HS-5 (cell line): Measurements from ENCODE around the gene ANKRD61.
"Not testable (repeated sequence)": the region's sequence is repeated elsewhere in the genome, so short reads cannot be mapped to it uniquely, and the experiment has no call there.

Source experiments
- DNase-seq: peaks from one replicate; pipeline ENCODE4 v3.0.0-alpha.2; 2012; ENCODE audit warnings: low read depth

ANKRD61 gene

DNA sequence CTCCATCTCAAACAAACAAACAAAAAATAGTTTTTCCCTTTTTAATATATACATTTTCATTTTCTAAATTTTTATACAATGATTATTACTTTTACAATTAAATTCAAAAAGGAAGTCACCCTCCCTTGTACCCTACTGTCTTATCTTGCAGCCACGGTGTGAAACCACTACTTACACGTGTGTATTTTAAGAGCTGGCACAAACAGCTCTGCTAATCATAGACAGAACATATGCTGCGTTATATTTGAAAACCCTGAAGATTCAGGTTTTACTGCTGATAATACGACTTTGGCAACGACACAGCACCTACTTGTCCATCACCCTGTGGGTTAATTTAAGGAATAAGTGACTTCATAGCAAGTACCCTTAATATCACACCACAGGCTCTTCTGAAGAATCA is 991 bp downstream of the ANKRD61 start:
- no peak for DNase-seq

DNA sequence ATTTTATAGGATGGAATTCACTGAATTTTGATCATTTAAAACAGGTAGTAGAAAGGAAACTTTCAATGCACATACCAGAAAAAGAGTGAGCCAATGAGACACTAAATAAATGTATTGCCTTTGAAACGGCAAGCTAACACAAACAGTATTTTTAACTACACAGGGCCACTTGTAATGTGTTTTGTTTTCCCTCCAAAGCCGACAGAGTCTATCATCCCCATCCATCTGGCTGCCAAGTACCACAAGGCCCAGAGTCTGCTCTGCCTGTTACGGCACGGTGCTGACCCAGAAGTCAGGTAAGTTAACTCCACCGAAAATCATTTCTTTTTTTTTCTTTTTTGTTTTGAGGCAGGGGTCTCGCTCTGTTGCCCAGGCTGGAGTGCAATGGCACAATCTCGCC is 1.5 kb downstream of the ANKRD61 start:
- no peak for DNase-seq

DNA sequence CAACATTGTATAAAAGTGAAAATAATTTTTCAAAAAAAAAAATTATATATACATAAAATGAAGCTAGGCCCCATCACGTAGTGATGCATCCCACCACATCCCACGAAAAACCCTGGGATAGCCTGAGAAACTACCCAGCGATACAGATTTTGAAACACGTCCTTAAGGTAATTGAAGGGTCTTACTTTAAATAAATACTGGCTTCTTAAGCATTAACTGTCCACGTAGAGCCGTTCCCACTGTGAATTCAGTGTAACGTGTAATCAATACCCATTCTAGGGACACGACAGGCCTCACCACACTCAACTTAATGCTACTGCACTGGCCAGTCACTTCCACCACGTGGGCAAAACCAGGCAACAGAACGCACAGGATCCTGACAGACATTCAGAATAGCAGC is 4.0 kb downstream of the ANKRD61 start:
- no peak for DNase-seq

DNA sequence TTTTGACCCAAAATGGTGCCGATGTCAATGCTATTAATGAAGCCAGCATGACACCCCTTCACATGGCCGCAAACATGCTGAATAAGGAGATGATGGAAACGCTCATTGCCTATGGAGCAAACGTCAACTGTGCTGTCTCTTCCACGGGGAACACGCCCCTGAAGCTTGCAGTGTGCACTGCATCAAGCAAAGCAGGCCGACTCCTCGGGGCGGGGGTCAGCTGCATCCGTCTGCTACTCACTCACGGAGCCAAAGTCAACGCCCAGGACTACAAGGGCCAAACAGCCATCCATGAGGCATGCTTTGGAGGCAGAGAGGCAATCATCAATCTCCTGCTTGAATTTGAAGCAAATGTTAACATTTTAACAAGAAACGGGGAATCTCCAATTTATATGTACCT is 4.5 kb downstream of the ANKRD61 start:
- DNase-seq = no peak

DNA sequence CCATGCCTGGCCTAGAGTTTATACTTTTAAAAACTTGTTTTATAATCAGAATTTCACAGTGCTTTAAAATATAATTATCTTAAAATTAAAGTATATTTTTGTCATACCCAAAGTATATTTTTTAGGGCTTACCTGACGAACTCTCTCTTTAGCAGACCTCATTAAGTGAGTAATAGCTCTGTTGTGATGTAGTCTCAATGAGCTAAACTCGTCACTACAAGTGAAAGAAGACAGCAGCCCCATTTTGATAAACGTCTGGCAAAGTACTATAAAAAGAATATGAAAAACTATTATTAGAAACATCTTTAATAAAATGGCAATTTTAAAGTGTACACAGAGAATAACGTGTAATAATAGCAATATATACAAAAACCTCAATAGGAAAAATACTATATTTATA is 18.6 kb downstream of the ANKRD61 start:
- DNase-seq = no peak

DNA sequence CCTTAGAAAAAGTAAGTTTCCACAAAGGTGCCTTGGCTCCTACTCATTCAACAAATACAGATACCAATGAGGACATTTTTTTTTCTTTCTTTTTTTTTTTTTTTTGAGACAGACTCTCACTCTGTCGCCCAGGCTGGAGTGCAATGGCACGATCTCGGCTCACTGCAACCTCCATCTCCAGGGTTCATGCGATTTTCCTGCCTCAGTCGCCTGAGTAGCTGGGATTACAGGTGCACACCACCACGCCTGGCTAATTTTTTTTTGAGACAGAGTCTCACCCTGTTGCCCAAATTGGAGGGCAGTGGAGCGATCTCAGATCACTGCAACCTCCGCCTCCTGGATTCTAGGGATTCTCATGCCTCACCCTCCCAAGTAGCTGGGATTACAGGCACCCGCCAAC is 20.0 kb downstream of the ANKRD61 start:
- DNase-seq = not testable (repeated sequence)

DNA sequence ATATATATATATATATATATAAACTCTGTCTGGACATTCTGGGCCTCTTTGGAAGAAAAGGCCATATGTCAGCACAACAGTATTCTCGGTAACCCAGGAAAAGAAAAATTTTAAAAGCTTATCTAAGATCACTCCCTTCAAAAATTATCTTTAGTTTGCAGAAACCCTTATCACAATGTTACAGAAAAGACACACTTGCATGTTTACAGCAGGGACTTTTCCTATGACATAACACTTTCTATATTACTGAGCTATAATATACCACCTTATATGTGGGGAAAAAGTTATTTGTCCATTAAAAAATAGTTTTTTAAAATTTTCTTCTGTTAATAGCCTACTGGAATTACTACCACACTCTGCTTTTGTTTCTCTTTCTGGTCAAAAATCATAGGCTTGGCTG is 25.4 kb downstream of the ANKRD61 start:
- DNase-seq = no peak

DNA sequence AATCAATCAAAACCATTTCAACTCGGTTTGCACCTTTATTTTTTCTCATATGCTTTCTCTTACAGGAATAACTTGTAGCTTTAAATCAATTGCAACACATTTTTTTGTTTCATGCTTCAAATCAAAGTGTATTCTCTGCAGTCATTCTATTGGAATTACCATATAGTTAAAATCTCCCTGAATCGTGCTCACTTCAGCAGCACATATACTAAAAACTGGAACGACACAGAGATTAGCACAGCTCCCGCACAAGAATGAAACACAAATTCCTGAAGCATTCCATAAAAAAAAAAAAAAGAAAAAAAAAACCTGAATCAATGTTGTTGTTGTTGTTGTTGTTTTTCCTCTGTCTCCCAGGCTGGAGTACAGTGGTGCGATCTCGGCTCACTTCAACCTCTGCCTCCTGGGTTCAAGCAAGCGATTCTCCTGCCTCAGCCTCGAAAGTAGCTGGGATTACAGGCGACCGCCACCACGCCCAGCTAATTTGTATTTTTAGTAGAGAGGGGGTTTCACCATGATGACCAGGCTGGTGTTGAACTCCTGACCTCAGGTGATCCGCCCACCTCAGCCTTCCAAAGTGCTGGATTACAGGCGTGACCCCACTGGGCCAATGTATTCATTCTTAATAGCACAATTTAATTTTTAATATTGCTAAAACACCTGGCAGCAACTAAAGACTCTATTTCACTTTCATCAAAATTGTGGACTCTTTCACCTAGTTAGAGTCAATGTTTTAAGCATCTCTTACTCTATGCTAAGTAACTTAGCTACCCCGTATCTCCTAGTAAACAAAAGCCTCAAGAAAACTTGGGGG is 26.3 kb downstream of the ANKRD61 start:
- DNase-seq = no peak

DNA sequence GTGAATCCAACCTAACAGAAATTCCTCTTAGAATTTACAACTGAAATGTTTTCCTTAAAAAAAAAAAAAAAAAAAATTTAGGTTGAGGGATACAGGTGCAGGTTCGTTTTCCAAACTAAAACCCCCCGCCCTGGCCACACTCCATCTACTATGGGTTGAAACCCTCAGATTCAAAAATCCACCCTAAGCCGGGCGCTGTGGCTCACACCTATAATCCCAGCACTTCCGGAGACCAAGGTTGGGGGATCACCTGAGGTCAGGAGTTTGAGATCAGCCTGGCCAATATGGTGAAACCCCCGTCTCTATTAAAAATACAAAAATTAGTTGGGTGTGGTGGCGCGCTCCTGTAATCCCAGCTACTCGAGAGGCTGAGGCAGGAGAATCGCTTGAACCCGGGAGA is 28.8 kb downstream of the ANKRD61 start:
- DNase-seq = not testable (repeated sequence)

DNA sequence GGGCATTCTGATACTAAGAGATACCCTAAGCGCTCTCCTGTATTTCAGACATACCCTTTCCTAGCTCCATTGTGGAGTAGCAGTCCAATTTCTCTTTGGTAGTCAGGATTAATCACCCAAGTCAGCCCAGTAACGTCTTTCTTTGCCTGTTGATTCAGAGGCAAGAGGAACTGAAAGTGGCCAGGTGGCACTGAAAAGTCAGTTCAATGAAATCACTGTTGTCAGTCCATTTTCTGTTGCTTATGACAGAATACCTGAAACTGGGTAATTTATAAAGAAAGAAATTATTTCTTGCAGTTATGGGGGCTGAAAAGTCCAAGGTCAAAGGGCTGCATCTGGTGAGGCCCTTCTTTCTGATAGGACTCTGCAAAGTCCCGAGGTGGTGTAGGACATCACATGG is 40.2 kb downstream of the ANKRD61 start:
- DNase-seq = no peak

DNA sequence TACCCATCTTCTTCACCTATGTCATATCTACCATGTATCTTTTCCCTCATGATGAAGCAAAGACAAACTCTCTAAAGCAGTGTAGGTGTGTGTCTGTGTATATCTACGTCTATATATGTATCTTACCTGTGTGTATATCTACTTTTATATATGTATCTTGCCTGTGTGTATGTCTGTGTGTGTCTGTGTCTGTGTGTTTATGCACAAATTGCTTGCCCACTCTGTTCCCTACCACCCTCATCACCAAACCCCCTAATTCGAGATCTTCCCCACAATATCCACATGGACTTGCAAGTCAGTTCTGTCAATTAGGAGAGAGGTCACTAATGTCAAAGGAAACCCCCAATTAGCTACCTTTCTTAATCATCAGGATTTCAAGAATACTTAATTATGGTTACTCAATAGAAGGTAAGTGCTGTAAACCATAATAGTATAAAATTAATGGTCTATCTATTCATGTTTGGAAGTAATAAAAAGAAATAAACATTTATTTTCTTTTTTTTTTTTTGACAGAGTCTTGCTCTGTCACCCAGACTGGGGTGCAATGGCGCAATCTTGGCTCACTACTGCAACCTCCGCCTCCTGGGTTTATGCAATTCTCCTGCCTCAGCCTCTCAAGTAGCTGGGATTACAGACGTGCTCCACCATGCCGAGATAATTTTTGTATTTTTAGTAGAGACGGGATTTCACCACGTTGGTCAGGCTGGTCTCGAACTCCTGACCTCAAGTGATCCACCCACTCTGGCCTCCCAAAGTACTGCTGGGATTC is 43.6 kb downstream of the ANKRD61 start:
- no peak for DNase-seq

DNA sequence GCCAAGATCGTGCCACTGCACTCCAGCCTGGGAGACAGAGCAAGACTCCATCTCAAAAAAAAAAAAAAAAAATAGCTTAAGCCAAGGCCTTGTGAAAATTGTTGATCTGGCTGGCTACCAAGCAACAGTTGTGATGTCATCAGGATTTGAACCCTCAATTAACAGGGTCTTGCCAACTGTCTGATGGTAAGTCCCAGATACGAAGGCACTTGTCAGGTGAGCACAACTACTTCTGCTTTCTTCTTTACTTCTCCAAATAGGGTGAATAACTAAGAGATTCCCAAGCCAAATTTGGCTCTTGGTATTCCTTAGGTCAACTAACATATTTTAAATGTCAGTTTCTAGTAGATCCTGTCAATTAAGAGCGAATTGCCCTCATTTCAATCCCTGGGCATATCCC is 47.4 kb downstream of the ANKRD61 start:
- DNase-seq = no peak

DNA sequence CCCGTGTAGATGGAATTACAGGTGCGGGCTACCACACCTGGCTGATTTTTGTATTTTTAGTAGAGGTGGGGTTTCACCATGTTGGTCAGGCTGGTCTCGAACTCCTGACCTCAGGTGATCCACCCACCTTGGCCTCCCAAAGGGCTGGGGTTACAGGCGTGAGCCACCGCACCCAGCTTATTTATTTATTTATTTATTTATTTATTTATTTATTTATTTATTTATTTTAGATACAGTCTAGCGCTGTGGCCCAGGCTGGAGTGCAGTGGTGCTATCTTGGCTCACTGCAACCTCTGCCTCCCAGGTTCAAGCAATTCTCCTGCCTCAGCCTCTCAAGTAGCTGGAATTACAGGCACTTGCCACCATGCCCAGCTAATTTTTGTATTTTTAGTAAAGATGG is 51.9 kb downstream of the ANKRD61 start:
- DNase-seq = not testable (repeated sequence)
